PFSK-1 (cell line): ENCODE data around the gene PLA2G2A. TPM values are rescaled to one million over a fixed set of nuclear protein-coding genes. Genes with fewer than 3 reads are reported as not detected.

Source experiments
- FOXP2 ChIP-seq: optimal IDR thresholded peaks from 2 replicates; pipeline ENCODE3; 2011; ENCODE audit warnings: borderline replicate concordance, control low read depth, inconsistent platforms; ENCODE audit not compliant: insufficient read depth; ENCODE audit errors: extremely low read length, extremely low read depth
- POLR2AphosphoS5 ChIP-seq: IDR thresholded peaks from 2 replicates; pipeline ENCODE4 v1.6.1; 2012; ENCODE audit warnings: low read depth, mild to moderate bottlenecking, control low read depth, low read length, moderate library complexity
- REST ChIP-seq, 2 experiments: IDR thresholded peaks; 2 replicates each; pipeline versions ENCODE4 v1.6.1 to v1.8.0; 2011 to 2012; ENCODE audit warnings: low read depth in 2 of 2, low read length in 2 of 2, control low read depth in 1 of 2, inconsistent platforms in 1 of 2, mild to moderate bottlenecking in 1 of 2, moderate library complexity in 1 of 2; ENCODE audit not compliant: insufficient read depth in 1 of 2
- SIN3A ChIP-seq: IDR thresholded peaks from 2 replicates; pipeline ENCODE4 v1.6.1; 2012; ENCODE audit warnings: mild to moderate bottlenecking, low read length, moderate library complexity, borderline replicate concordance; ENCODE audit not compliant: insufficient read depth
- TAF1 ChIP-seq: IDR thresholded peaks from 2 replicates; pipeline ENCODE4 v1.6.1; 2012; ENCODE audit warnings: low read length, control low read depth, borderline replicate concordance; ENCODE audit not compliant: insufficient read depth
- polyA plus RNA-seq: library from polyadenylated mRNA; unstranded; fragments of >200 nt; gene quantifications from one replicate; pipeline ENCODE4 v1.2.1, GENCODE V29; 2012; ENCODE audit warnings: low read depth, missing spikeins; ENCODE audit not compliant: insufficient read length

Gene PLA2G2A
- not detected for polyA plus RNA-seq

- no peak for TF ChIP-seq REST (IDR thresholded peaks at IDR 0.05; ENCODE audit: insufficient read depth in 1 of 2, low read depth in 2 of 2, low read length in 2 of 2)
- no peak for TF ChIP-seq SIN3A
- TF ChIP-seq TAF1: no peak
- no peak for TF ChIP-seq POLR2AphosphoS5
- no peak for TF ChIP-seq FOXP2
Observed at GRCh38 chr1:19979494-19979977, at the start of gene PLA2G2A. Gene PLA2G2A, minus strand, starts transcription at chr1:19979618. Its CDS starts 845 bp downstream, at chr1:19978773.

- TF ChIP-seq SIN3A (no peak), REST (IDR thresholded peaks at IDR 0.05; ENCODE audit: insufficient read depth in 1 of 2, low read depth in 2 of 2, low read length in 2 of 2) (no peak), POLR2AphosphoS5 (no peak), FOXP2 (no peak)
Observed at GRCh38 chr1:20028726-20029125, 49.3 kb upstream of the PLA2G2A start.

- TF ChIP-seq REST (IDR thresholded peaks at IDR 0.05; ENCODE audit: insufficient read depth in 1 of 2, low read depth in 2 of 2, low read length in 2 of 2): no peak
- no peak for TF ChIP-seq TAF1
- no peak for TF ChIP-seq POLR2AphosphoS5
- TF ChIP-seq FOXP2: no peak
- TF ChIP-seq SIN3A: no peak
Observed at GRCh38 chr1:20028125-20028524, 48.7 kb upstream of the PLA2G2A start.

- TF ChIP-seq SIN3A: no peak
- no peak for TF ChIP-seq REST (IDR thresholded peaks at IDR 0.05; ENCODE audit: insufficient read depth in 1 of 2, low read depth in 2 of 2, low read length in 2 of 2)
- TF ChIP-seq FOXP2: no peak
- no peak for TF ChIP-seq POLR2AphosphoS5
- no peak for TF ChIP-seq TAF1
Observed at GRCh38 chr1:20017741-20018140, 38.3 kb upstream of the PLA2G2A start.

GRCh38 chr1:20014153-20014552 is 34.7 kb upstream of the PLA2G2A start:
- TF ChIP-seq TAF1: no peak
- no peak for TF ChIP-seq FOXP2
- no peak for TF ChIP-seq SIN3A
- TF ChIP-seq POLR2AphosphoS5: no peak
- no peak for TF ChIP-seq REST (IDR thresholded peaks at IDR 0.05; ENCODE audit: insufficient read depth in 1 of 2, low read depth in 2 of 2, low read length in 2 of 2)
